Neural crest cell (in vitro differentiated cells): ENCODE data around the gene FNDC3B. TPM values are rescaled to one million over a fixed set of nuclear protein-coding genes. Genes with fewer than 3 reads are reported as not detected.

Source experiments
- DNase-seq: peaks from one replicate; pipeline ENCODE4 v3.0.0; 2021; ENCODE audit warnings: low read depth, mixed read lengths, low spot score
- H3K27ac Mint-ChIP-seq: one replicate; pipeline ENCODE4 v1.8.0; 2021; ENCODE audit warnings: mild to moderate bottlenecking, mixed read lengths; ENCODE audit not compliant: unreplicated experiment
- H3K27me3 Mint-ChIP-seq: 2 replicates; pipeline ENCODE4 v1.8.0; 2021; ENCODE audit warnings: low read depth, mild to moderate bottlenecking, mixed read lengths
- H3K36me3 Mint-ChIP-seq: 2 replicates; pipeline ENCODE4 v1.8.0; 2021; ENCODE audit warnings: low read depth, mild to moderate bottlenecking, mixed read lengths
- H3K4me1 Mint-ChIP-seq: 2 replicates; pipeline ENCODE4 v1.8.0; 2021; ENCODE audit warnings: mixed read lengths
- H3K4me3 Mint-ChIP-seq: one replicate; pipeline ENCODE4 v1.8.0; 2021; ENCODE audit warnings: mild to moderate bottlenecking, mixed read lengths
- H3K9me3 Mint-ChIP-seq: 2 replicates; pipeline ENCODE4 v1.8.0; 2021; ENCODE audit warnings: mixed read lengths
- CTCF ChIP-seq: fragments of 200-600 bp; sonication (generic); conservative IDR thresholded peaks from 2 replicates; pipeline ENCODE4 v1.5.0; 2021; ENCODE audit warnings: antibody characterized with exemption, mild to moderate bottlenecking
- total RNA-seq: library from RNA; stranded (reverse); gene quantifications from 2 replicates; pipeline ENCODE4 v1.2.1, GENCODE V29; 2021

FNDC3B gene
- total RNA-seq, 1 donor from 2014 or later, result 41.5 TPM

GRCh38 chr3:172280406-172281051 is 241.2 kb downstream of the FNDC3B start:
- no peak for TF ChIP-seq CTCF
- Mint-ChIP-seq H3K27ac (peak overlapping the region; percentile 28), H3K4me1 (peaks cover 46% of the 10 kb centered on the region), H3K36me3 (peaks cover 15% of the 10 kb centered on the region), H3K27me3 (no peaks in the 10 kb centered on the region), H3K4me3 (no peak overlapping the region), H3K9me3 (no peaks in the 10 kb centered on the region)
- no peak for DNase-seq

GRCh38 chr3:172281884-172282283 is 242.5 kb downstream of the FNDC3B start:
- Mint-ChIP-seq H3K27me3 (no peaks in the 10 kb centered on the region), H3K4me1 (peaks cover 46% of the 10 kb centered on the region), H3K36me3 (peaks cover 15% of the 10 kb centered on the region)

DNA sequence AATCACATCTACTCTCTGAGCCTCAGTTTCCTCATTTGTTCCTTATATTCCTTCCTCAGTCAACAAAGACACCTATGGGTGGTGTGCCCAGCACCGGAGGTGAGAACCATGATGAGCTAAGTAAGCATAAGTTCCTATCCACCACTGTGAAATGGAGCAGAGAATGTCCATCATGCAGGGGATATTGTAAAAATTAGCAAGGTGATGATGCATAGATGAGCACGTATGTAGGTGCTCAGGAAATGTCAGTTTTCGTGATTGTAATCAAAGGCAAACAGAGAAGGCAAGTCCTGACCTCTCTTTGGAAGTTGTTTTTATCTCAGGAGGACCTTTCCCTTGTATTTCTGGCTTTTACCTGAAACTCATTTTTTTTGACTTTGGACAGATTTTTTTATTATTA is 243.5 kb downstream of the FNDC3B start:
- Mint-ChIP-seq H3K4me3 (no peak overlapping the region), H3K27ac (peak overlapping the region; percentile 10), H3K9me3 (no peaks in the 10 kb centered on the region), H3K36me3 (peaks cover 15% of the 10 kb centered on the region), H3K4me1 (peaks cover 46% of the 10 kb centered on the region), H3K27me3 (no peaks in the 10 kb centered on the region)
- no peak for TF ChIP-seq CTCF
- DNase-seq, result no peak

More at GRCh38 chr3:172281884-172282283, 242.5 kb downstream of the FNDC3B start:
- H3K4me3 Mint-ChIP-seq, result no peak overlapping the region
- peak overlapping the region; percentile 36 for H3K27ac Mint-ChIP-seq
- no peak for DNase-seq
- H3K9me3 Mint-ChIP-seq, result no peaks in the 10 kb centered on the region
- TF ChIP-seq CTCF, result no peak

DNA sequence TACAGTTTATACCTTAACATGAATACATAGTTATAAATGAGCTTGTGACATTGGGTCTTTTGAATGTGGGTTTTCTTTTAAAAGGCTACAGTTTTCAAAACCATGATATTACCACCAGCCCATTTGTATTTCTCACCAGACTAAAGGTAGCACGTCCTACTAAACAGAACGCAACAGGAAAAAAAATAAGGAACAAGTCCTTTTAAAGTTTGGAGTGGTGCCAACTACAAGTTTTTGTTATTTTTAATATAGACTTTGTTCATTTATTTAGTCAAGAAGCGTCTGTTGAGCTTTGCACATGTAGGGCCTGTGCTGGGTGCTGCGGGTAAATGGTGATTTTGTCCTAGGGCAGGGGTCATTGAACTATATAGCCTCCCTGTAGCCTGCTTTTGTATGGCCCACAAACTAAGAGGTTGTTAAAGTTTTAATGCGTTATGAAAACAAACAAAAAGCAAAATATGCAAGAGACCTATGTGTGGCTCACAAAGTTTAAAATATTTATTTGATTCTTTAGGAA is 244.5 kb downstream of the FNDC3B start:
- no peak for DNase-seq
- H3K27ac Mint-ChIP-seq, result no peak overlapping the region
- H3K9me3 Mint-ChIP-seq, result no peaks in the 10 kb centered on the region
- H3K4me1 Mint-ChIP-seq, result peaks cover 42% of the 10 kb centered on the region
- H3K36me3 Mint-ChIP-seq, result peaks cover 15% of the 10 kb centered on the region
- H3K4me3 Mint-ChIP-seq, result no peak overlapping the region
- no peak for TF ChIP-seq CTCF
- H3K27me3 Mint-ChIP-seq, result no peaks in the 10 kb centered on the region

GRCh38 chr3:172285844-172286243 is 246.5 kb downstream of the FNDC3B start:
- Mint-ChIP-seq H3K36me3 (peaks cover 19% of the 10 kb centered on the region), H3K27me3 (no peaks in the 10 kb centered on the region), H3K4me1 (peaks cover 31% of the 10 kb centered on the region), H3K27ac (no peak overlapping the region), H3K9me3 (no peaks in the 10 kb centered on the region), H3K4me3 (no peak overlapping the region)
- TF ChIP-seq CTCF, result no peak
- DNase-seq, result no peak
